Measurements from ENCODE around the gene ZNF692. TPM values are rescaled to one million over a fixed set of nuclear protein-coding genes. Genes with fewer than 3 reads are reported as not detected.
"Not testable (repeated sequence)": the region's sequence is repeated elsewhere in the genome, so short reads cannot be mapped to it uniquely, and the experiment has no call there.

ZNF692 gene
- total RNA-seq, 1 donor from 2014 or later, result 60.2 TPM

GRCh38 chr1:248807067-248807737 lies 51.7 kb downstream of the ZNF692 start:
- peak; percentile 74 for DNase-seq
- no peak overlapping the region for H3K4me3 Mint-ChIP-seq (ENCODE audit: unreplicated experiment)
- H3K27ac Mint-ChIP-seq (ENCODE audit: unreplicated experiment), result no peak overlapping the region
- no peaks in the 10 kb centered on the region for H3K4me1 Mint-ChIP-seq (ENCODE audit: low read depth, unreplicated experiment)
- peaks cover 11% of the 10 kb centered on the region for H3K27me3 Mint-ChIP-seq (ENCODE audit: unreplicated experiment)
- peak; percentile 66 for TF ChIP-seq CTCF (IDR thresholded peaks at IDR 0.05; ENCODE audit: partially characterized antibody, unreplicated experiment)
- no peaks in the 10 kb centered on the region for H3K36me3 Mint-ChIP-seq (ENCODE audit: unreplicated experiment)
- H3K9me3 Mint-ChIP-seq (ENCODE audit: unreplicated experiment), result peaks cover 5% of the 10 kb centered on the region

GRCh38 chr1:248805876-248806275 lies 53.0 kb downstream of the ZNF692 start:
- H3K27me3 Mint-ChIP-seq (ENCODE audit: unreplicated experiment), result peaks cover 9% of the 10 kb centered on the region
- no peak for DNase-seq

GRCh38 chr1:248804771-248805681 lies 53.9 kb downstream of the ZNF692 start:
- Mint-ChIP-seq H3K27me3 (ENCODE audit: unreplicated experiment) (peaks cover 6% of the 10 kb centered on the region), H3K4me1 (ENCODE audit: low read depth, unreplicated experiment) (no peaks in the 10 kb centered on the region), H3K27ac (ENCODE audit: unreplicated experiment) (no peak overlapping the region), H3K4me3 (ENCODE audit: unreplicated experiment) (no peak overlapping the region), H3K9me3 (ENCODE audit: unreplicated experiment) (peaks cover 5% of the 10 kb centered on the region), H3K36me3 (ENCODE audit: unreplicated experiment) (no peaks in the 10 kb centered on the region)
- TF ChIP-seq CTCF (IDR thresholded peaks at IDR 0.05; ENCODE audit: partially characterized antibody, unreplicated experiment), result no peak
- DNase-seq, result no peak

More at GRCh38 chr1:248805876-248806275, 53.0 kb downstream of the ZNF692 start:
- H3K36me3 Mint-ChIP-seq (ENCODE audit: unreplicated experiment), result no peaks in the 10 kb centered on the region
- H3K4me1 Mint-ChIP-seq (ENCODE audit: low read depth, unreplicated experiment), result no peaks in the 10 kb centered on the region
- H3K9me3 Mint-ChIP-seq (ENCODE audit: unreplicated experiment), result peaks cover 5% of the 10 kb centered on the region
- H3K4me3 Mint-ChIP-seq (ENCODE audit: unreplicated experiment), result no peak overlapping the region
- H3K27ac Mint-ChIP-seq (ENCODE audit: unreplicated experiment), result no peak overlapping the region
- TF ChIP-seq CTCF (IDR thresholded peaks at IDR 0.05; ENCODE audit: partially characterized antibody, unreplicated experiment), result no peak

- H3K27ac Mint-ChIP-seq (ENCODE audit: unreplicated experiment); H3K4me1 Mint-ChIP-seq (ENCODE audit: low read depth, unreplicated experiment); H3K9me3 Mint-ChIP-seq (ENCODE audit: unreplicated experiment); H3K4me3 Mint-ChIP-seq (ENCODE audit: unreplicated experiment); H3K27me3 Mint-ChIP-seq (ENCODE audit: unreplicated experiment); DNase-seq; H3K36me3 Mint-ChIP-seq (ENCODE audit: unreplicated experiment): not testable (repeated sequence)
These were observed 55.4 kb downstream of the ZNF692 start for GRCh38 chr1:248803501-248803900.

GRCh38 chr1:248802454-248802853 lies 56.4 kb downstream of the ZNF692 start:
- Mint-ChIP-seq H3K27me3 (ENCODE audit: unreplicated experiment) (peaks cover 4% of the 10 kb centered on the region), H3K27ac (ENCODE audit: unreplicated experiment) (no peak overlapping the region), H3K4me3 (ENCODE audit: unreplicated experiment) (no peak overlapping the region), H3K36me3 (ENCODE audit: unreplicated experiment) (no peaks in the 10 kb centered on the region), H3K9me3 (ENCODE audit: unreplicated experiment) (peaks cover 5% of the 10 kb centered on the region), H3K4me1 (ENCODE audit: low read depth, unreplicated experiment) (no peaks in the 10 kb centered on the region)
- no peak for TF ChIP-seq CTCF (IDR thresholded peaks at IDR 0.05; ENCODE audit: partially characterized antibody, unreplicated experiment)
- DNase-seq, result no peak

Measured in glutamatergic neuron (in vitro differentiated cells).